ENCODE data around the gene LRRN4. TPM values are rescaled to one million over a fixed set of nuclear protein-coding genes. Genes with fewer than 3 reads are reported as not detected.

Gene LRRN4
- total RNA-seq, 6 experiments from 2014 or later = 0.10 to 0.31 (median 0.18) TPM; not detected in 2

- DNase-seq = no peak
- no peaks in the 10 kb centered on the region for H3K9me3 ChIP-seq
- H3K27me3 ChIP-seq = no peaks in the 10 kb centered on the region
- no CpG with 5 or more reads among the region's 67 CpGs for WGBS (ENCODE audit: insufficient coverage, low coverage, low lambda C conversion rate, missing lambda C conversion rate)
- intact Hi-C loops (cut with DNase I) = no loop called here
- peak in 2 of 4 donors; percentile 8 to 43 for ATAC-seq
- TF ChIP-seq POLR2A (IDR thresholded peaks at IDR 0.05) = no peak
- no peak overlapping the region for H3K4me3 ChIP-seq
- no peaks in the 10 kb centered on the region for H3K4me1 ChIP-seq
- peaks cover 0 to 57% (median 28%) of the 10 kb centered on the region in 4 donors for H3K36me3 ChIP-seq
- H3K27ac ChIP-seq = no peak overlapping the region
Measured at GRCh38 chr20:6040958-6041807, 12.7 kb downstream of the LRRN4 start.

GRCh38 chr20:6040540-6040939, 13.3 kb downstream of the LRRN4 start:
- no peaks in the 10 kb centered on the region for H3K27me3 ChIP-seq
- H3K27ac ChIP-seq = no peak overlapping the region
- 89% methylated on average over 6 of the region's 8 CpGs for WGBS (ENCODE audit: insufficient coverage, low coverage, low lambda C conversion rate, missing lambda C conversion rate)
- H3K36me3 ChIP-seq = peaks cover 0 to 63% (median 32%) of the 10 kb centered on the region in 4 donors
- ATAC-seq = no peak
- intact Hi-C loops (cut with DNase I) = no loop called here
- TF ChIP-seq CTCF (IDR thresholded peaks at IDR 0.05) = no peak
- TF ChIP-seq POLR2A (IDR thresholded peaks at IDR 0.05) = no peak
- H3K4me1 ChIP-seq = no peaks in the 10 kb centered on the region
- H3K4me3 ChIP-seq = no peak overlapping the region
- H3K9me3 ChIP-seq = no peaks in the 10 kb centered on the region
- no peak for DNase-seq

GRCh38 chr20:6039766-6040165, 14.1 kb downstream of the LRRN4 start:
- H3K27ac ChIP-seq = no peak overlapping the region
- no peak for ATAC-seq

GRCh38 chr20:6038256-6038655, 15.6 kb downstream of the LRRN4 start:
- ATAC-seq (no peak), DNase-seq (no peak)
- H3K27me3 ChIP-seq = no peaks in the 10 kb centered on the region
- TF ChIP-seq CTCF (IDR thresholded peaks at IDR 0.05) = no peak
- no peak for TF ChIP-seq POLR2A (IDR thresholded peaks at IDR 0.05)
- H3K36me3 ChIP-seq = peaks cover 5 to 86% (median 46%) of the 10 kb centered on the region in 4 donors
- no peaks in the 10 kb centered on the region for H3K9me3 ChIP-seq
- H3K4me1 ChIP-seq = no peaks in the 10 kb centered on the region
- no peak overlapping the region for H3K4me3 ChIP-seq
- intact Hi-C loops (cut with DNase I) = no loop called here
- WGBS (ENCODE audit: insufficient coverage, low coverage, low lambda C conversion rate, missing lambda C conversion rate) = 100% methylated on average over 1 of the region's 3 CpGs
- H3K27ac ChIP-seq = no peak overlapping the region

More at GRCh38 chr20:6039766-6040165, 14.1 kb downstream of the LRRN4 start:
- H3K36me3 ChIP-seq = peaks cover 5 to 71% (median 37%) of the 10 kb centered on the region in 4 donors
- intact Hi-C loops (cut with DNase I) = no loop called here
- no peaks in the 10 kb centered on the region for H3K4me1 ChIP-seq
- TF ChIP-seq POLR2A (IDR thresholded peaks at IDR 0.05) (no peak), CTCF (IDR thresholded peaks at IDR 0.05) (no peak)
- no peaks in the 10 kb centered on the region for H3K27me3 ChIP-seq
- no peak overlapping the region for H3K4me3 ChIP-seq
- no peaks in the 10 kb centered on the region for H3K9me3 ChIP-seq
- DNase-seq = no peak
- WGBS (ENCODE audit: insufficient coverage, low coverage, low lambda C conversion rate, missing lambda C conversion rate) = 82% methylated on average over 5 of the region's 5 CpGs

- no peak for DNase-seq
- no peak overlapping the region for H3K4me3 ChIP-seq
- peaks cover 5 to 96% (median 46%) of the 10 kb centered on the region in 4 donors for H3K36me3 ChIP-seq
- no peaks in the 10 kb centered on the region for H3K9me3 ChIP-seq
- H3K4me1 ChIP-seq = no peaks in the 10 kb centered on the region
- no peak overlapping the region for H3K27ac ChIP-seq
- intact Hi-C loops (cut with DNase I) = no loop called here
- TF ChIP-seq POLR2A (IDR thresholded peaks at IDR 0.05) (no peak), CTCF (IDR thresholded peaks at IDR 0.05) (no peak)
- no peak for ATAC-seq
- H3K27me3 ChIP-seq = no peaks in the 10 kb centered on the region
- WGBS (ENCODE audit: insufficient coverage, low coverage, low lambda C conversion rate, missing lambda C conversion rate) = 67% methylated on average over 1 of the region's 1 CpG
Measured at GRCh38 chr20:6037082-6037481, 16.8 kb downstream of the LRRN4 start.
